GM19351 (cell line): ENCODE results near the gene VTA1.

Experiments used
- ATAC-seq: cut with Tn5 transposase; IDR thresholded peaks from one replicate; pipeline ENCODE4 v1.9.1; 2021; ENCODE audit warnings: mild to moderate bottlenecking, moderate library complexity; ENCODE audit not compliant: unreplicated experiment

The VTA1 gene

GRCh38 chr6:142260748-142261147 lies 113.7 kb downstream of the VTA1 start:
- no peak for ATAC-seq

DNA sequence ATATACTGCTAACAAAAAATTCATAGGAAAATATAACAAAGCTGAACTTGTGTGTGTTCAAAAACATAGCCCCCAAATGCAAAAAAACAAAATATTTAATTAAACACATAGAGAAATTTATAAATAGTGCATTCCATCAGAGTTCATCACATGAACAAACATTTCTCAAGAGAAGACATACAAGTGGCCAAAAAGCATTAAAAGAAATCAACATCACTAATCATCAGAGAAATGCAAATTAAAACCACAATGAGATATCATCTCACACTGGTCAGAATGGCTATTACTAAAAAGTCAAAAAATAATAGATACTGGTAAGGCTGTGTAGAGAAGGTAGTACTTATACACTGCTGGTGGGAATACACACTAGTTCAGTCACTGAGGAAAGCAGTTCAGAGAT lies 115.2 kb downstream of the VTA1 start:
- ATAC-seq, result no peak

DNA sequence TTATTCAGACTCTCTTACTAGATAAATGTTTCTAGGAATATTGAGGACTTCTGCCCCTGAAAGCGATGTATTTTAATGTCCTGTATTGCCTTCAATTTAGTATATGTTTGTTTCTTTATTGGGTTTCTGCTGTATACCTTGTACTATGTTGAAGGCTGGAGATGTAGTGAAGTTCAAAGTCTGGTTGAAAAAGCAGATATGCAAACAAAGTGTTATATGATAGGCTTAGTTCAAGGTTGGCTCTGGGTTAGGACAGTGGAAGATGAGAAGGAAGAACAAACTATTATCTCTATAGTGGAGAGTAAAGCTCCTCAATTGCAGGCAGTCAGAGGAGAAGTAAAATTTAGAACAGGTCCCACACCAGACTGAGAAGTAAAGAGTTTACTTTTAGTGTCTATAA lies 118.4 kb downstream of the VTA1 start:
- no peak for ATAC-seq

DNA sequence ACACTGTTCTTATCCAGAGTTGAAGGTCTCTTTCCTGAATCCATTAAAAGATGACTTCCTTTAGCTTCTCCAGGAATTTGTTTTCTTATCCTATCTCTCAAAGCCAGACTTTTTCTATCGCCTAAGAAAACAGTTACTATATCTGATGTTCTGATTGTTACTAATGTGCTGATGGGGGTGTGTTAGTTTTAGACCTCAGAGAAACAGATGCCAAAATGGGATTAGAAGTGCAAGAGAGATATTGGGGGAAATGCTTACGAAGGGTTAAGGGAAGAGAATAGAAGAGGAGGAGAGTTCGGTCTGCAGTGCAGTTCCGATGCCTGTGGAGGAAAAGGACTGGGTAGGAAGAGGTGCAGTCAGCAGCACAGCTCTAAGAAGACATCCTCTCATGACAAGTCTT lies 119.0 kb downstream of the VTA1 start:
- ATAC-seq, result no peak

DNA sequence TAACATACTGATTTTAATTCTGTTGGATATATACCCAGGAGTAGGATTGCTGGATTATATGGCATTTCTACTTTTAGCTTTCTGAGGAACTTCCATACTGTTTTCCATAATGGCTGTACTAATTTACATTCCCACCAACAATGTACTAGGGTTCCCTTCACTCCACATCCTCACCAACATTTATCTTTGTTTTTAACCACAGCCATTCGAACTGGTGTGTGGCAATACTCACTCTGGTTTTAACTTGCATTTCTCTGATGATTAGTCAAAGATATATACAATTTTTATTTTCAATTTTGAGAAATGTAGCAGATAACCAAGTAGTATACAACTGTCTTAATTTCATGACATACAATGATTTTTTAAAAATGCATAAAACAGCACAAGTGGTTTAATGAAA lies 124.4 kb downstream of the VTA1 start:
- no peak for ATAC-seq
